ENCODE measurements around the gene NTN1. TPM values are rescaled to one million over a fixed set of nuclear protein-coding genes. Genes with fewer than 3 reads are reported as not detected.

The NTN1 gene
- polyA plus RNA-seq, 1 experiment, result 0.05 TPM

DNA sequence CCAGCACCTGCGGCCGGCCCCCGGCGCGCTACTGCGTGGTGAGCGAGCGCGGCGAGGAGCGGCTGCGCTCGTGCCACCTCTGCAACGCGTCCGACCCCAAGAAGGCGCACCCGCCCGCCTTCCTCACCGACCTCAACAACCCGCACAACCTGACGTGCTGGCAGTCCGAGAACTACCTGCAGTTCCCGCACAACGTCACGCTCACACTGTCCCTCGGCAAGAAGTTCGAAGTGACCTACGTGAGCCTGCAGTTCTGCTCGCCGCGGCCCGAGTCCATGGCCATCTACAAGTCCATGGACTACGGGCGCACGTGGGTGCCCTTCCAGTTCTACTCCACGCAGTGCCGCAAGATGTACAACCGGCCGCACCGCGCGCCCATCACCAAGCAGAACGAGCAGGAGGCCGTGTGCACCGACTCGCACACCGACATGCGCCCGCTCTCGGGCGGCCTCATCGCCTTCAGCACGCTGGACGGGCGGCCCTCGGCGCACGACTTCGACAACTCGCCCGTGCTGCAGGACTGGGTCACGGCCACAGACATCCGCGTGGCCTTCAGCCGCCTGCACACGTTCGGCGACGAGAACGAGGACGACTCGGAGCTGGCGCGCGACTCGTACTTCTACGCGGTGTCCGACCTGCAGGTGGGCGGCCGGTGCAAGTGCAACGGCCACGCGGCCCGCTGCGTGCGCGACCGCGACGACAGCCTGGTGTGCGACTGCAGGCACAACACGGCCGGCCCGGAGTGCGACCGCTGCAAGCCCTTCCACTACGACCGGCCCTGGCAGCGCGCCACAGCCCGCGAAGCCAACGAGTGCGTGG, 1.5 kb downstream of the NTN1 start:
- ChIA-PET POLR2A (no interaction called here), CTCF (no interaction called here)
- TF ChIP-seq, protein P1, sequence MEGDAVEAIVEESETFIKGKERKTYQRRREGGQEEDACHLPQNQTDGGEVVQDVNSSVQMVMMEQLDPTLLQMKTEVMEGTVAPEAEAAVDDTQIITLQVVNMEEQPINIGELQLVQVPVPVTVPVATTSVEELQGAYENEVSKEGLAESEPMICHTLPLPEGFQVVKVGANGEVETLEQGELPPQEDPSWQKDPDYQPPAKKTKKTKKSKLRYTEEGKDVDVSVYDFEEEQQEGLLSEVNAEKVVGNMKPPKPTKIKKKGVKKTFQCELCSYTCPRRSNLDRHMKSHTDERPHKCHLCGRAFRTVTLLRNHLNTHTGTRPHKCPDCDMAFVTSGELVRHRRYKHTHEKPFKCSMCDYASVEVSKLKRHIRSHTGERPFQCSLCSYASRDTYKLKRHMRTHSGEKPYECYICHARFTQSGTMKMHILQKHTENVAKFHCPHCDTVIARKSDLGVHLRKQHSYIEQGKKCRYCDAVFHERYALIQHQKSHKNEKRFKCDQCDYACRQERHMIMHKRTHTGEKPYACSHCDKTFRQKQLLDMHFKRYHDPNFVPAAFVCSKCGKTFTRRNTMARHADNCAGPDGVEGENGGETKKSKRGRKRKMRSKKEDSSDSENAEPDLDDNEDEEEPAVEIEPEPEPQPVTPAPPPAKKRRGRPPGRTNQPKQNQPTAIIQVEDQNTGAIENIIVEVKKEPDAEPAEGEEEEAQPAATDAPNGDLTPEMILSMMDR (IDR thresholded peaks at IDR 0.05; ENCODE audit: low read depth, low read length), result no peak

DNA sequence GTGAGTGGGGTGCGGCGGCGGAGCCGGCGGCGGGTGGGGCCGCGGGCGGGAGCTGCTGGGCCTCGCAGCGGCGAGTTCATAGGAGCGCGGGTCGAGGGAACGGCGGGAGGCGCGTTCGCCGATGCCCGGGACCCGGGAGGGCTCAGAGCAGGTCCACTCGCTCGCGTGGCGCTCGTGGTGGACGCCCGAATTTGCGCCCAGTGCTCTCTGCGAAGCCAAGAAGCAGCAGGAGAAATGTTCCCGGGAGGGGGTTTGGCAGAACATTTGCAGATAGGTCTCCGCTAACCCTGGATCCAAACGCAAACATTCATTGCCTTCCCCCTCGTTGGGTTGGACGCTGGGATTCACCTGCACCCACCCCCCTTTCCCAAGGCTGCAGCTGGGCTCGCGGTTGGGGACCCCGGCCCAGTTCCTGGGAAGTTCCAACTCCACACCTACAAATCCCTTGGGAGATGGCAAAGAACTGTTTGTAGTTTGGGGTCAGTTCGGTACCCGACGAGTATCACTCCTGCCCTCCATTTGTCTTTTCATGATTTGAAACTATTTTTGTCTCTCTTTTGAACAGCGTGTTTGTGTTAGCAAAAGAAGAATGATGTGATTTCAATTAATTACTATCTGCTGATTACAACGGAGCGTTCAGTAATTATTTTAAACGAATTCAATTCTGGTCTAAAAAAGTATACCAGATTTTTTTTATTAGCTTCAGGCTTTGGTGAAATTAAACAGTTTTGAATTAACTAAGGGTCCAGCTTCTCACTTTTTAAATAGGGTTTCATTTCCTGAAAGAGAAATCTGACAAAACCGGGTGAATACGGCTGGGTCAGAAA, 2.3 kb downstream of the NTN1 start:
- TF ChIP-seq, protein P1 (IDR thresholded peaks at IDR 0.05; ENCODE audit: low read depth, low read length), result no peak
- peaks cover 37% of the 10 kb centered on the region for H3K27me3 ChIP-seq (ENCODE audit: control insufficient read depth, insufficient read depth, low read length)
- no peak for DNase-seq (ENCODE audit: low read depth, low spot score)
- peaks cover 5% of the 10 kb centered on the region; the same call in 1 of the 2 replicates for H3K9me3 ChIP-seq (ENCODE audit: control insufficient read depth, insufficient read depth, low read length)
- no peak overlapping the region for H3K4me3 ChIP-seq (ENCODE audit: low read depth, low read length)
- ChIA-PET CTCF (no interaction called here), POLR2A (no interaction called here)
- H3K27ac ChIP-seq (ENCODE audit: low read depth, low read length), result no peak overlapping the region

More for the DNA sequence above, 1.5 kb downstream of the NTN1 start:
- Histone ChIP-seq H3K9me3 (ENCODE audit: control insufficient read depth, insufficient read depth, low read length) (peaks cover 5% of the 10 kb centered on the region; the same call in 1 of the 2 replicates), H3K27ac (ENCODE audit: low read depth, low read length) (no peak overlapping the region), H3K4me3 (ENCODE audit: low read depth, low read length) (no peak overlapping the region), H3K27me3 (ENCODE audit: control insufficient read depth, insufficient read depth, low read length) (peaks cover 37% of the 10 kb centered on the region)
- DNase-seq (ENCODE audit: low read depth, low spot score), result no peak

DNA sequence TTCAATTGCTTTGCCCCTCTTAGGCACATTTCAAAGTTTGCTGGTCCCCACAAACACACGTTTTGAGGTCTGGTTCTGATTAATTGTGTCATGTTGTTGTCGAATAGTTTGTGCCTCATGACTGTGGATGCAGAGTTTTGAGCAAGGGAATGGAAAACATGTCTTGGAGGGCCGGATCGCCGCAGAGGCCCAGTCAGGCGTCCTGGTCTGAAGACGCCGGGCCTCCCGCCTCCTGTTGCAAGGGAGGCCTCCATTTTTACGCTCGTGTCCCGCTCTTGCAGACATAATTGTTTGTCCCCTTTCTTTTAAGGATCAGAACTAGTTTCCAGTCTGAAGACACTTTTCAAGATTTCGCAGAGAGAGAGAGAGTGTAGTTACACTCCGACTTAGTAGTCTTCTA, 3.2 kb downstream of the NTN1 start:
- ChIA-PET POLR2A (no interaction called here), CTCF (no interaction called here)
- no peak overlapping the region for H3K27ac ChIP-seq (ENCODE audit: low read depth, low read length)
- peaks cover 37% of the 10 kb centered on the region for H3K27me3 ChIP-seq (ENCODE audit: control insufficient read depth, insufficient read depth, low read length)
- H3K4me3 ChIP-seq (ENCODE audit: low read depth, low read length), result no peak overlapping the region
- TF ChIP-seq, protein P1 (IDR thresholded peaks at IDR 0.05; ENCODE audit: low read depth, low read length), result no peak
- H3K9me3 ChIP-seq (ENCODE audit: control insufficient read depth, insufficient read depth, low read length), result peaks cover 5% of the 10 kb centered on the region; the same call in 1 of the 2 replicates
- no peak for DNase-seq (ENCODE audit: low read depth, low spot score)

DNA sequence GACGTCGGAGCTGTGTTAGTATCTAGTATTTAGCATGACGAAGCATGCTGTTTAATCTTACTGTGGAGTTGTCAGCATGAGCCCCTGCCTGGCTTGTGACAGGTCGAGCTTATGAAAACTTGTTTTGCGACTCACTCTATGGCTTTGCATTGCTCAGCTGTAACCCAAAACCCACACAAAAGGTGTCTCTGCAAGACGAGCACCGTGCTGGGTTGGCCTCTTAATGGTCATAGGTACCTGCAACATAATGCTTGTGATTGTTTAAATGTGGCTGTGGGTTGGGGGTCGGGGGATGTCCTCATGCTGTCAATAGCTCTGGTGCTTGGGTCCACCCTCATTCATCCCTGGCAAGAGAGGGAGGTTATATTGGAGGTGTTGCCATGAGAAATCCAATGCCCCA, 5.4 kb downstream of the NTN1 start:
- DNase-seq (ENCODE audit: low read depth, low spot score), result no peak
- Histone ChIP-seq H3K27ac (ENCODE audit: low read depth, low read length) (no peak overlapping the region), H3K4me3 (ENCODE audit: low read depth, low read length) (no peak overlapping the region), H3K27me3 (ENCODE audit: control insufficient read depth, insufficient read depth, low read length) (peaks cover 26% of the 10 kb centered on the region), H3K9me3 (ENCODE audit: control insufficient read depth, insufficient read depth, low read length) (peaks cover 5% of the 10 kb centered on the region; the same call in 1 of the 2 replicates)
- ChIA-PET POLR2A (no interaction called here), CTCF (interaction anchor here (1.4 kb wide), 1 partner anchor 28 kb away, joined by 3 read pairs; no protein-coding TSS in a partner anchor)
- TF ChIP-seq, protein P1 (IDR thresholded peaks at IDR 0.05; ENCODE audit: low read depth, low read length), result no peak
